Stimulated activated naive CD4-positive, alpha-beta T cell (primary cell): Measurements from ENCODE around the gene SETSIP.
"Not testable (repeated sequence)": the region's sequence is repeated elsewhere in the genome, so short reads cannot be mapped to it uniquely, and the experiment has no call there.

Experiments
- DNase-seq, 6 experiments: peaks; one replicate each; lab custom pipeline; 2025; lab: John Stamatoyannopoulos, UW

Gene SETSIP

GRCh38 chr1:92051948-92052347 lies 23.3 kb downstream of the SETSIP start:
- no peak for DNase-seq

- DNase-seq: no peak
These were observed 29.3 kb downstream of the SETSIP start for GRCh38 chr1:92045766-92046495.

GRCh38 chr1:92043621-92044020 lies 31.6 kb downstream of the SETSIP start:
- DNase-seq: no peak

GRCh38 chr1:92040971-92041370 lies 34.2 kb downstream of the SETSIP start:
- DNase-seq: no peak

GRCh38 chr1:92038695-92039346 lies 36.4 kb downstream of the SETSIP start:
- DNase-seq: no peak

- DNase-seq: no peak
These were observed 37.8 kb downstream of the SETSIP start for GRCh38 chr1:92037400-92037799.

- no peak for DNase-seq
These were observed 43.7 kb downstream of the SETSIP start for GRCh38 chr1:92031281-92032110.

GRCh38 chr1:92030656-92031107 lies 44.5 kb downstream of the SETSIP start:
- DNase-seq: peak in 1 of 6 experiments; percentile 16

- DNase-seq: no peak
These were observed 45.8 kb downstream of the SETSIP start for GRCh38 chr1:92029241-92029922.

- DNase-seq: no peak
These were observed 48.4 kb downstream of the SETSIP start for GRCh38 chr1:92026806-92027205.

GRCh38 chr1:92026042-92026441 lies 49.2 kb downstream of the SETSIP start:
- DNase-seq: not testable (repeated sequence)
